ENCODE results near the gene GPR160.

DNA sequence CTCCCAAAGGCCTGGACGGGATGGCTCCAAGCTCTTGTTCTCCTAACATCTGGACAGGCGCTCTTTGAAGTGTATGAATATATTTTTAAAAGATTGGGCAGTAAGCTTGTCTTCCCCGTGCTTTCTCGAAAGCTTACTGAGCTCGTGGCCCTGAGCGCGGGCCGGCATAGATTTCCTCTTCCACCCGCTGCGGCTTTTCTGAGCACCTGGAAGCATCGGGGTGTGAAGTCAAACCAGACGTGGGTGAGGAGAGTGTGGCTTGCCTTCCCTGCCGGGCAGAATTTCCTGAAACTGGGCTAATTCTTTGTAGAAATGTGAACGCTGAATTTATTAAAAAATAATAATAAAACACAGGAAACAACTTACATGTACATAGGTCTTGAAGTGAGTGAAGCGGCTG is 25.9 kb downstream of the GPR160 start:
- no peak for TF ChIP-seq CTCF (conservative IDR thresholded peaks at IDR 0.05 in 1 of 2, IDR thresholded peaks at IDR 0.05 in 1 of 2; ENCODE audit: low read depth in 1 of 2, low read length in 2 of 2)
- no peak for TF ChIP-seq EZH2 (IDR thresholded peaks at IDR 0.05; ENCODE audit: low read length, missing control alignments)
